ENCODE data around the gene PRUNE1.

- no peak for TF ChIP-seq MAX (IDR thresholded peaks at IDR 0.05)
- no peak for TF ChIP-seq MYC (IDR thresholded peaks at IDR 0.05; ENCODE audit: borderline replicate concordance, low read length)
- TF ChIP-seq USF2 (IDR thresholded peaks at IDR 0.05): no peak
- no peak for TF ChIP-seq CTCF (IDR thresholded peaks at IDR 0.05)
- TF ChIP-seq CBX8 (IDR thresholded peaks at IDR 0.05): no peak
- no peak for TF ChIP-seq PHF8 (IDR thresholded peaks at IDR 0.05; ENCODE audit: borderline replicate concordance, low read depth)
- TF ChIP-seq REST (IDR thresholded peaks at IDR 0.05): no peak
- no peak for TF ChIP-seq POLR2A (IDR thresholded peaks at IDR 0.05; ENCODE audit: low read length)
These were observed 6.2 kb upstream of the PRUNE1 start for GRCh38 chr1:151002051-151002450.
